HuH-7 (cell line): ENCODE measurements around the gene TOP2A.

Experiments used
- DNase-seq: peaks from one replicate; pipeline ENCODE4 v3.0.0; 2011; ENCODE audit warnings: low spot score

Gene TOP2A

DNA sequence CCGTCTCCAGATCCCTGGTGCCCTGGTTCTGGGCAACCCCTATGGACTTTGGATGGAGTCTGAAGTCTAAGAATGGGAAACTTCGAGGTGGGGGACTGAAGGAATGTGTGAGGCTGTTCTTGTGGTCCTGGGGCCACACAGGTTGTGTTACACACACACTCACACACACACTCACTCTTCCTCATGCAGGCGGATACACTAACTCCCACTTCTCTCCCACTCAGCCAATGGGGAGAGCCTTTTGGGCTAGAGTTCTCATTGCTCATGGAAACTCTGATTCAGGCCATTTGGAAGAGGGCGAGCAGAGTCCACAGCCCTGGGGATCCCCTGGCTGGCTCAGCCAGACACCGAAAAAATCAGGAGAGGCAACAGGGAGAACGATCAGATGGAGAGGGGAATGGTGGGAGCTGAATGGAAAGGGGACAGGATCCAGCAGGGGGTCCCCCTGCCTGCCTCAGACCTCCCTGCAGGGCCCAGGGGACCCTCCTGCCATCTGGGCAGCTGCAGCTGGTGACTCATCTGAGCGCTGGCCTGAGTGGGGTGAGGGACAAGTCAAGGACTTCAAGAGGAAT lies 34.6 kb upstream of the TOP2A start:
- no peak for DNase-seq

DNA sequence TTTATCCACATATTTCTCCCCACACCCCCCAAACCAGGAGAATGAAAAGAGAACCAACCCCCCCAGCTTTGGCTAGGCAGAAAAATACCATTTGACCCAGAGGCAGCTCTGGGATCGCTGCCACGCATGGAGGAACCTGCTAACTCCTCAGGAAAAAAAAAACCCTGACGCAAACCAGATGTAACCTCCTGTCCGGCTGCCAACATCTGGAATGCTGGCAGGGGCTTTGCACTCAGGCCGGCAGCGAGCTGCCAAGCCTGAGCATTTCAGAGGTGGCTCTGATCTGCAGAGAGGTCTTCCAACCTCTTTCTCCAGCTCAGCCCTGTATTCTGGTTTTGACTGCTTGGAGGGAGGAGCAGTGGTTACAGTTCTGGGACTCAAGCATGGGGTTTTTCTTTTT lies 33.7 kb upstream of the TOP2A start:
- no peak for DNase-seq

- peak; percentile 79 for DNase-seq
Measured at GRCh38 chr17:40450175-40450574, 32.5 kb upstream of the TOP2A start.

DNA sequence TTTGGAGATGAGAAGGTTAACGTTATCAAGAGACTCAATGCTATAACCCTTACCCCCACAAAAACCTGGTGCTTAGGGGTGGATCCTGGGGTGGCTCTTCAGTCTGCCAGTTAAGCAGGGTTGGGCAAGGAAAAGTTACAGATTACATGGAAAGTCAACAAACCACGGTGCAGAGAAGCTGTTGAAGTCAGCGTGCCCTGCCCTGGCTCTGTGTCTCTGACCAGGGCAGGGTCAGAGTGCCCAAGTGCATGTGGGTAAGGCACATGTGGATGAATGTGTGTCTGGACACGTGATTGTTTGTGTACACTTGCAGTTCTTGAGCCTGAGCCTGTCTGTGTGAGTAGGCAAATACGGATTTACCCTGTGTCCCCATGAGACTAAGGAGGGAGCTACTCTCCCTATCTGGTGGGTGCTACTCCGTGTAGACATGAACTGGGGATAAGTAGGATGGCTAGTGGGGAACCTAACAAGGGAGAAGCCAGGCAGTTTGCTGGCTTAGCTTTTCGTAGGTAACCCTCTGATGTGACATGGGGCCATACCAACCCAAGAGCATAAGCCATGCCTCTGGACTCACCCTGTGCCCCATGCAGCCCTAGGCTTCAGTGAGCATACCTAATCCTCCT lies 31.1 kb upstream of the TOP2A start:
- DNase-seq = peak; percentile 34

DNA sequence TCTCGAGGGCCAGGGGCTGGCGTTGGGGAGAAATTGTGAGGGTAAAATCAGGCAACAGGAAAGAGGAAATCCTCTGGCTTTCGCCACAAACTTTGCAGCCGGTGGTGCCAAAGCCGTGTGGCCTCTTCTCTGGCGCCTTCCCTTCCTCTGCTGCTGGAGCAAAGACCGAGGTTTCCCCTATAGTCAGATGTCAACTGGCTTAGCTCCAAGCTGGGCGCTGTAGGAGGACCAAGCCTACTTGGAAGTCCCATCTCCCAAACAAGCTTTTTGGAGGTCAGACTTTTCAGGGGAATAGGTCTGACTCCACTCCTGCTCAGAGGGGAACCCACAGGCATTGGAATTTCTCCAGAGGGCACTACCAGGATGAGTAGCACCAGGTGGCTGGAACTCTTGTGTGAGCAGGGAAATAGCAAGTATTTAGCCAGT lies 30.5 kb upstream of the TOP2A start:
- DNase-seq = no peak

DNA sequence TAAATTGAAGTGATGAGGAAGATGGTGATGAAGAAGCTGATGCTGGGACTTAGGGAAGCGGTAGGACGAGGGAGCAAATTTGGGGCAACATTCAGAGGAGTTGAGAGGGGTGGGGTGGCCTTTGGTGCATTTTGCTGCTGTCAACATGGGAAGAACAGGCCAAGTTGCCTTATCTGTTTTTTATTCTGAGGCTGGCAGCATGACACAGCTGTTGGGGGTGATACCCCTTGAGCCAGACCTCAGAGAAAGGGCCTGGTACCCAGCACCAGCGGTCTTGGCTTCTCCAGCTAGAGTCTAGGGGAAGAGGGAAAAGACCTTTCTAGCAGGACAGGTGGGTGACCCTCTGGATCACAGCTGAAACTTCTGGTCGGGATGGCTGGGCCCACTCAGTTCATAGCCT lies 30.1 kb upstream of the TOP2A start:
- DNase-seq = no peak

GRCh38 chr17:40447148-40447644 lies 29.5 kb upstream of the TOP2A start:
- DNase-seq = no peak

DNA sequence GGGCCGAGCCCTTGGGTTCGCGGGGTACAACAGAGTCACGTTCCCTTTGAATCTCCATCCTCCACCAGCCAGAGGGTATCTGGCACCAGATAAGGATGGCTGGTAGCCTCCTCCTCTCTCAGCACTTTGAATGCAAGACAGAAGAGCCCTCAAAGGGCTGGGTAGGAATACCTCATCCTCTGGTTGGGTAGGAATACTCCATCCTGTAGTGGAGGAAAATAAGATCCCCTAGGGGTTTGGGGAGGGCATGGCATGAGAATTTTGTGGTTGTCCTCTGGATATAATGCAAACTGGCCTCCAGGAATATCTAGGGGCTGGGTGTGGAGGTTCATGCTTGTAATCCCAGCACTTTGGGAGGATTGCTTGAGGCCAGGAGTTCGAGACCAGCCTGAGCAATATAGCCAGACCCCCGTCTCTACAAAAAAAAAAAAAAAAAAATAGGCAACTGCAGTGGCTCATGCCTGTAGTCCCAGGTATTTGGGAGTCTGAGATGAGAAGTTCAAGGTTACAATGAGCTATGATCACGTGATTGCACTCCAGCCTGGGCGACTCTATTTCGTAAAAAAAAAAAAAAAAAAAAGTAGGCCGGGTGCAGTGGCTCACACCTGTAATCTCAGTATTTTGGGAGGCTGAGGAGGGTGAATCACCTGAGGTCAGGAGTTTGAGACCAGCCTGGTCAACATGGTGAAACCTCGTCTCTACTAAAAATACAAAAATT lies 28.2 kb upstream of the TOP2A start:
- DNase-seq = no peak

- DNase-seq = no peak
Measured at GRCh38 chr17:40443988-40444899, 26.5 kb upstream of the TOP2A start.

DNA sequence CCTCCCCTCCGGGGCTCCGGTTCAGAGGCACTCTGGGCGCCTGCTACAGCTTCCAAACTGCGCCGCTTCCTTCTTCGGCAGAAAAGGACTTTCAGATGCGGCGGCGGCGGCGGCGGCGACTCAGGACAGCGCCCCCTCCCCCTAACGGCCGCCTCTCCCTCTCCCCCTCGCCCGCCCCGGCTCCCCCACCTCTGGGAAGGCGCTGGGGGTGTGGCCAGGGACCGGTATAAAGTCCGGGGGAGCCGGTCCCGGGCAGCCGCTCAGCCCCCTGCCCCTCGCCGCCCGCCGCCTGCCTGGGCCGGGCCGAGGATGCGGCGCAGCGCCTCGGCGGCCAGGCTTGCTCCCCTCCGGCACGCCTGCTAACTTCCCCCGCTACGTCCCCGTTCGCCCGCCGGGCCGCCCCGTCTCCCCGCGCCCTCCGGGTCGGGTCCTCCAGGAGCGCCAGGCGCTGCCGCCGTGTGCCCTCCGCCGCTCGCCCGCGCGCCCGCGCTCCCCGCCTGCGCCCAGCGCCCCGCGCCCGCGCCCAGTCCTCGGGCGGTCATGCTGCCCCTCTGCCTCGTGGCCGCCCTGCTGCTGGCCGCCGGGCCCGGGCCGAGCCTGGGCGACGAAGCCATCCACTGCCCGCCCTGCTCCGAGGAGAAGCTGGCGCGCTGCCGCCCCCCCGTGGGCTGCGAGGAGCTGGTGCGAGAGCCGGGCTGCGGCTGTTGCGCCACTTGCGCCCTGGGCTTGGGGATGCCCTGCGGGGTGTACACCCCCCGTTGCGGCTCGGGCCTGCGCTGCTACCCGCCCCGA lies 25.7 kb upstream of the TOP2A start, which contains the start of gene IGFBP4:
IGFBP4 (plus strand) TSS at position 255 of the 792 bp plus-strand sequence; CDS start at position 541, 286 bp downstream.
- DNase-seq = peak; percentile 85

DNA sequence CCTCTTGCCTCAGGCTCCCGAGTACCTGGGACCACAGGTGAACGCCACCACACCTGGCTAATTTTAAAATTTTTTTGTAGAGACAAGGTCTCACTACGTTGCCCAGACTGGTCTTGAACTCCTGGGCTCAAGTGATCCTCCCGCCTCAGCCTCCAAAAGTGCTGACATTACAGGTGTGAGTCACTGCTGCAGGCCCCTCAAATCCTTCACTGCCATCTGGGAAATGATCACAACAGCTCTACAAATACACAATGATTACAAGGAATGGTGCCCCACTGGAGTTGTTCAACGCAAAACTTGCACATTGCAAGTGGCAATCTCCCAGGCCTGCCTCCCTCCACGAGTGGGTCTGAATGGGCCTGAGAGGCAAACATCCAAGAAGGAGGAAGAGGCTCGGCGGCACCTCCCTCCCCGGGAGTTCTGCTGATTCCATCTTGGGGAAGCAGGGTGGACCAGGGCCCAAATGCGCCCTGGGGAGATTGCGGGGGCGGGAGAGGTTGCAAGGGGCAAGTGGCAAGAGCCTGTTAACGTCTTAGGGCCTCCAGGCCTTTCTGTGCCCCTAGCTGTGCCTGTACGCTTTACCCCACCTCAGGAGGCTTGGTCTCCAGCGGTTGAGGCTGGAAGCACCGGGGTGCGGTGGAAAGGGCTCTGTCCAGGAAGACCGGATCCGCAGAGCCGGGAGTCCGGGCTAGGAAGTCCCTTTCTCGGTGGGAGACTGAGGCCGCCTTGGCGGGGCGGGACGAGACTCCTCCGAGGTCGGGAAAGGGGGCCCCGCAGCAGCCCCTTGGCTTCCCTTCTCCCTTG lies 24.9 kb upstream of the TOP2A start:
- peak; percentile 51 for DNase-seq

GRCh38 chr17:40440166-40440565 lies 22.5 kb upstream of the TOP2A start:
- no peak for DNase-seq

DNA sequence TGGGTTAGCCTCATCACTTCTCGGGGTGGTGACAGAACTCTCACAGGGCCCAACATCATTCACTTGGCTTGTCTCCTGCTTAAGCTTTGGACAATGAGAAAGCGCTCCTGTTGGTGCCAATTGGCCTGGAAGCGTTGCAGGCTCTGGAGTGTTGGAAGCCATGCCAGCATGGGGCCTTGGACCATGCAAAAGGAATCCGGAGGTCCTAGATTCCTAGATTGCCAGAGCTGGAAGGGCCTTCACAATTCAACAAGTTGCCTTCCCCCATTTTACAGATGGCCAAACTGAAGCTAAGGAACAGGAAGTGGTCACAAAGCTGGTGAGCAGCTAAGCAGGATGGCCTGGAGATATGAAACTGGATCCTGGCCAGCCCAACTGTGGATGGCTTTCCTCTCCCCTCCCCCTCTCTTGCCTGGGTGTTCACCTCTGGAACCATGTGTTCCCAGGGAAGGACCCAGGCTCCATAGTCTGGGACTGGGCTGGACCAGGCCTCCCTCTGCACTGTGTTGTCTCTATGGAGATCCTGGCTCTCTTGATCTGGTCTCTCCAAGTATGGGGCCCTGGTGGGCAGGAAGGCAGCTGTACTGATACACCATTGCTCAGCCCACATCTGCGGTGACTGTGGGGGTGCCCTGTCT lies 19.5 kb upstream of the TOP2A start:
- no peak for DNase-seq

- no peak for DNase-seq
Measured at GRCh38 chr17:40436636-40437035, 18.9 kb upstream of the TOP2A start.

DNA sequence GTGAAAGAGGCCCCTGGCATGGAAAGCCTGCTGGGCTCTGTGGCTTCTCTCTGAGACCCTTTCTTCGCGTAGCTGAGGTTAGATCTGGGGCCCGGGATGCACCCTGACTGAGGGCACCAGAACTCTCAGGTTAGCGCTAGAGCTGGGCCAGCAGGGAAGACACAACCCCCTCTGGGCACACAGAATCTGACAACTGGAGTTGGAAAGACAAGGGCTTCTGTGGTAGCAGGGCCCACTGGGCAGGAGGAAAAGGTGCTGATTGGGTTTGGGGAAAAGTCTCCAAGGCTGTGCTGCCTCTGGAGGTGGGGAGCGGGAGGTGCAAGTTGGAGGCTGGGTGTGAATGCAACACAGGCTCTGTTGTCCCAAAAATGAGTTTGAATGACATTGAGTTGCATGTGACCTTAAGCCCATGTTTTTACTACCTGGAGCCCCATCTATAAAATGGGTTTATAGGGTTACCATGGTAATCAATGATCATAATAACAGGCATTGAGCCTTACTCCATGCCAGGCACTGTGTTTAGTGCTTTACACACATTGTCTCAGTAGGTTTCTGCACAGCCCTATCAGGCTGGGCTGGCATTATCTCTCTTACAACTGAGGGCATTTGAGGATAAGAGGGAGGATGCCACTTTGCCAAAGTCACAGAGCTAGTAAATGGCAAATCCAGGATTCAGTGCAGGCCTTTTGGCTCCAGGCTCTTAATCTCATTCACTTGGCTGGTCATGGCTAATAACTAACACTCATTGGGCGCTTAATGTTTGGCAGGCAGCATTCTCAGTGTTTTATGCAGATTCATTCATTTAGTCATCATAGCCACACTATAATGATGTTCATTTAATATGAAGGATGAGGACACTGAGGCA lies 16.1 kb upstream of the TOP2A start:
- no peak for DNase-seq

DNA sequence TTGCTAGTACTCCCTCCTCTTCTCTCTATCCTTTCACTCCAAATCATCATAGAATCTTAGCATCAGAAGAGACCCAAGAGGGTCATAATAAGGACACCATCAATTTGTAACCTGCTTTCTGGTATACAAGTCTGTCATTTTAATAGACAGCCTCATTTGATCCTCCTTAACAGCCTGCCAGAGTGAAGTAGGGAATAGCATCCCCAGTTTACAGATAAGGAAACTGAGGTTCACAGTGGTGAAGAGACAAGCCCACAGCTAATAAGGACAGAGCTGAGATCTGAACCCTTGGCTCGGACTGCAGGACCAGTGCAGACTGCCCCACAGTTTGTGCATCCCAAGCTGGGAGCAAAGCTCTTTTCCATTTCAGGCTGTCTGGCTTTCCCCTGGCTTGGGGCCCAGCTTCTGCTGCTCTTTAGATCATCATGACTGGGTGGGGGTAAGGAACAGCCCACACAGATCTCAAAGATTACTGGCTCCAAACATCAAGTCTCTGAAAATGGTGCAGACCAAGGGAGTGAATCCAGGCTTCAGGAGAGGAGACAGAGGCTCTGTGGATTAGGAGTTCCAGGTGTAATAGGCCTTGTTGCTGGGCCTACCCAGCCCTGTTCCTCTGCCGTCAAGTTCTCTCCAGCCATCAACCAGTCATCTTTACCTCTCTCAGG lies 15.3 kb upstream of the TOP2A start:
- no peak for DNase-seq

GRCh38 chr17:40431231-40431602 lies 13.5 kb upstream of the TOP2A start:
- no peak for DNase-seq
